ENCODE data around the gene DNAH10. TPM values are rescaled to one million over a fixed set of nuclear protein-coding genes. Genes with fewer than 3 reads are reported as not detected.

Gene DNAH10
- total and polyA plus RNA-seq, 12 donors, result 0.06 to 1.5 (median 0.28) TPM

- H3K27ac ChIP-seq, result no peak overlapping the region
- TF ChIP-seq, protein P1, sequence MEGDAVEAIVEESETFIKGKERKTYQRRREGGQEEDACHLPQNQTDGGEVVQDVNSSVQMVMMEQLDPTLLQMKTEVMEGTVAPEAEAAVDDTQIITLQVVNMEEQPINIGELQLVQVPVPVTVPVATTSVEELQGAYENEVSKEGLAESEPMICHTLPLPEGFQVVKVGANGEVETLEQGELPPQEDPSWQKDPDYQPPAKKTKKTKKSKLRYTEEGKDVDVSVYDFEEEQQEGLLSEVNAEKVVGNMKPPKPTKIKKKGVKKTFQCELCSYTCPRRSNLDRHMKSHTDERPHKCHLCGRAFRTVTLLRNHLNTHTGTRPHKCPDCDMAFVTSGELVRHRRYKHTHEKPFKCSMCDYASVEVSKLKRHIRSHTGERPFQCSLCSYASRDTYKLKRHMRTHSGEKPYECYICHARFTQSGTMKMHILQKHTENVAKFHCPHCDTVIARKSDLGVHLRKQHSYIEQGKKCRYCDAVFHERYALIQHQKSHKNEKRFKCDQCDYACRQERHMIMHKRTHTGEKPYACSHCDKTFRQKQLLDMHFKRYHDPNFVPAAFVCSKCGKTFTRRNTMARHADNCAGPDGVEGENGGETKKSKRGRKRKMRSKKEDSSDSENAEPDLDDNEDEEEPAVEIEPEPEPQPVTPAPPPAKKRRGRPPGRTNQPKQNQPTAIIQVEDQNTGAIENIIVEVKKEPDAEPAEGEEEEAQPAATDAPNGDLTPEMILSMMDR (IDR thresholded peaks at IDR 0.05), result no peak
- no peak for TF ChIP-seq POLR2A (IDR thresholded peaks at IDR 0.05)
- DNase-seq, result no peak
- H3K4me1 ChIP-seq (replicated peaks in 1 of 2), result no peaks in the 10 kb centered on the region
- 78 to 97% (median 86%) methylated on average over 5 to 22 of the region's 22 CpGs for WGBS, 4 donors
- H3K9me3 ChIP-seq (replicated peaks in 1 of 3), result no peaks in the 10 kb centered on the region
- no peak overlapping the region for H3K4me3 ChIP-seq
- H3K36me3 ChIP-seq (replicated peaks in 1 of 2), result no peaks in the 10 kb centered on the region
- intact Hi-C loops (cut with DNase I), result loop anchor here (5.0 to 10.0 kb wide), 2 partner anchors 81 to 84 kb away; no protein-coding TSS in a partner anchor
- H3K27me3 ChIP-seq, result no peaks in the 10 kb centered on the region
Observed at GRCh38 chr12:123903301-123904065, 141.4 kb downstream of the DNAH10 start.

- no peaks in the 10 kb centered on the region for H3K9me3 ChIP-seq (replicated peaks in 1 of 3)
- DNase-seq, result peak; percentile 47 to 81 (median 55)
- no peak overlapping the region for H3K4me3 ChIP-seq
- no peaks in the 10 kb centered on the region for H3K36me3 ChIP-seq (replicated peaks in 1 of 2)
- no peak for TF ChIP-seq POLR2A (IDR thresholded peaks at IDR 0.05)
- TF ChIP-seq, protein P1 (IDR thresholded peaks at IDR 0.05), result peak; percentile 57 to 82 (median 72)
- intact Hi-C loops (cut with DNase I), result loop anchor here (5.0 to 10.0 kb wide), 3 partner anchors 62 to 127 kb away; no protein-coding TSS in a partner anchor
- no peaks in the 10 kb centered on the region for H3K4me1 ChIP-seq (replicated peaks in 1 of 2)
- H3K27ac ChIP-seq, result no peak overlapping the region
- 26 to 34% (median 27%) methylated on average over 9 of the region's 9 CpGs for whole genome bisulfite sequencing, 4 donors
- H3K27me3 ChIP-seq, result no peaks in the 10 kb centered on the region
Observed at GRCh38 chr12:123905319-123905925, 143.3 kb downstream of the DNAH10 start.

GRCh38 chr12:123906711-123907420, 144.8 kb downstream of the DNAH10 start:
- 92 to 94% (median 93%) methylated on average over 7 of the region's 7 CpGs for WGBS, 4 donors
- Histone ChIP-seq H3K4me3 (no peak overlapping the region), H3K4me1 (replicated peaks in 1 of 2) (no peaks in the 10 kb centered on the region), H3K27me3 (no peaks in the 10 kb centered on the region), H3K9me3 (replicated peaks in 1 of 3) (no peaks in the 10 kb centered on the region), H3K36me3 (replicated peaks in 1 of 2) (no peaks in the 10 kb centered on the region), H3K27ac (no peak overlapping the region)
- intact Hi-C loops (cut with DNase I), result loop anchor here (5.0 to 10.0 kb wide), 3 partner anchors 60 to 125 kb away; no protein-coding TSS in a partner anchor
- DNase-seq, result no peak
- TF ChIP-seq POLR2A (IDR thresholded peaks at IDR 0.05), result no peak
- TF ChIP-seq, protein P1 (IDR thresholded peaks at IDR 0.05), result no peak

All from adrenal gland (tissue), 12 donors.